ENCODE measurements around the gene CDPF1. TPM values are rescaled to one million over a fixed set of nuclear protein-coding genes. Genes with fewer than 3 reads are reported as not detected.

Gene CDPF1
- polyA plus RNA-seq, 3 donors from 2014 or later: 23.2 to 32.8 (median 23.7) TPM

GRCh38 chr22:46260038-46260437 lies 9.9 kb upstream of the CDPF1 start:
- H3K27me3 Mint-ChIP-seq (ENCODE audit: low read depth in 3 of 3): peaks cover 2 to 9% (median 2%) of the 10 kb centered on the region in 3 donors
- no peak overlapping the region for H3K27ac Mint-ChIP-seq
- no peak for DNase-seq
- no peak overlapping the region for H3K4me3 Mint-ChIP-seq
- H3K36me3 Mint-ChIP-seq: peaks cover 0 to 3% (median 0%) of the 10 kb centered on the region in 3 donors
- H3K9me3 Mint-ChIP-seq: no peaks in the 10 kb centered on the region
- H3K4me1 Mint-ChIP-seq: peaks cover 27 to 33% of the 10 kb centered on the region in 2 donors

- Mint-ChIP-seq H3K9me3 (no peaks in the 10 kb centered on the region), H3K27ac (no peak overlapping the region), H3K27me3 (ENCODE audit: low read depth in 3 of 3) (peaks cover 2 to 9% (median 2%) of the 10 kb centered on the region in 3 donors), H3K4me1 (peaks cover 21 to 28% of the 10 kb centered on the region in 2 donors), H3K4me3 (no peak overlapping the region), H3K36me3 (peaks cover 0 to 3% (median 0%) of the 10 kb centered on the region in 3 donors)
- no peak for DNase-seq
Observed at GRCh38 chr22:46259374-46259773, 9.3 kb upstream of the CDPF1 start.

- H3K9me3 Mint-ChIP-seq: no peaks in the 10 kb centered on the region
- no peak overlapping the region for H3K4me3 Mint-ChIP-seq
- no peak for DNase-seq
- H3K27ac Mint-ChIP-seq: no peak overlapping the region
- peaks cover 9 to 25% of the 10 kb centered on the region in 2 donors for H3K4me1 Mint-ChIP-seq
- H3K27me3 Mint-ChIP-seq (ENCODE audit: low read depth in 3 of 3): peaks cover 2 to 4% (median 2%) of the 10 kb centered on the region in 3 donors
- peaks cover 0 to 3% (median 0%) of the 10 kb centered on the region in 3 donors for H3K36me3 Mint-ChIP-seq
Observed at GRCh38 chr22:46256358-46256958, 6.4 kb upstream of the CDPF1 start.

- no peaks in the 10 kb centered on the region for H3K9me3 Mint-ChIP-seq
- peaks cover 24 to 35% of the 10 kb centered on the region in 2 donors for H3K4me1 Mint-ChIP-seq
- H3K27me3 Mint-ChIP-seq (ENCODE audit: low read depth in 3 of 3): peaks cover 0 to 21% (median 0%) of the 10 kb centered on the region in 3 donors
- H3K4me3 Mint-ChIP-seq: peak overlapping the region in 3 of 5 donors; percentile 76 to 80 (median 77)
- no peak for DNase-seq
- no peaks in the 10 kb centered on the region for H3K36me3 Mint-ChIP-seq
- H3K27ac Mint-ChIP-seq: peak overlapping the region in 4 of 6 donors; percentile 72 to 77 (median 74)
Observed at GRCh38 chr22:46251816-46252380, 1.8 kb upstream of the CDPF1 start.

GRCh38 chr22:46251266-46251665 lies 1.2 kb upstream of the CDPF1 start:
- H3K9me3 Mint-ChIP-seq: no peaks in the 10 kb centered on the region
- peaks cover 0 to 3% (median 0%) of the 10 kb centered on the region in 3 donors for H3K36me3 Mint-ChIP-seq
- peak overlapping the region; percentile 72 to 92 (median 75) for H3K27ac Mint-ChIP-seq
- H3K27me3 Mint-ChIP-seq (ENCODE audit: low read depth in 3 of 3): peaks cover 0 to 21% (median 0%) of the 10 kb centered on the region in 3 donors
- no peak for DNase-seq
- H3K4me3 Mint-ChIP-seq: peak overlapping the region; percentile 76 to 85 (median 80)
- peaks cover 24 to 35% of the 10 kb centered on the region in 2 donors for H3K4me1 Mint-ChIP-seq

GRCh38 chr22:46250783-46251125 lies 661 bp upstream of the CDPF1 start:
- H3K4me1 Mint-ChIP-seq: peaks cover 24 to 35% of the 10 kb centered on the region in 2 donors
- H3K27ac Mint-ChIP-seq: peak overlapping the region; percentile 72 to 92 (median 75)
- peaks cover 0 to 21% (median 0%) of the 10 kb centered on the region in 3 donors for H3K27me3 Mint-ChIP-seq (ENCODE audit: low read depth in 3 of 3)
- H3K9me3 Mint-ChIP-seq: no peaks in the 10 kb centered on the region
- no peak for DNase-seq
- peaks cover 0 to 6% (median 0%) of the 10 kb centered on the region in 3 donors for H3K36me3 Mint-ChIP-seq
- H3K4me3 Mint-ChIP-seq: peak overlapping the region; percentile 76 to 85 (median 80)

- Mint-ChIP-seq H3K36me3 (peaks cover 0 to 11% (median 8%) of the 10 kb centered on the region in 3 donors), H3K4me1 (peaks cover 19 to 23% of the 10 kb centered on the region in 2 donors), H3K27ac (no peak overlapping the region), H3K9me3 (no peaks in the 10 kb centered on the region), H3K27me3 (ENCODE audit: low read depth in 3 of 3) (peaks cover 0 to 19% (median 0%) of the 10 kb centered on the region in 3 donors), H3K4me3 (no peak overlapping the region)
- no peak for DNase-seq
Observed at GRCh38 chr22:46247443-46247975, 2.6 kb downstream of the CDPF1 start.

GRCh38 chr22:46246178-46246577 lies 3.9 kb downstream of the CDPF1 start:
- Mint-ChIP-seq H3K4me3 (no peak overlapping the region), H3K9me3 (no peaks in the 10 kb centered on the region), H3K27ac (no peak overlapping the region), H3K27me3 (ENCODE audit: low read depth in 3 of 3) (peaks cover 0 to 18% (median 0%) of the 10 kb centered on the region in 3 donors), H3K36me3 (peaks cover 0 to 11% (median 10%) of the 10 kb centered on the region in 3 donors), H3K4me1 (peaks cover 12% of the 10 kb centered on the region in 2 donors)
- no peak for DNase-seq

- H3K27ac Mint-ChIP-seq: no peak overlapping the region
- no peaks in the 10 kb centered on the region for H3K9me3 Mint-ChIP-seq
- DNase-seq: no peak
- peaks cover 0 to 15% (median 0%) of the 10 kb centered on the region in 3 donors for H3K27me3 Mint-ChIP-seq (ENCODE audit: low read depth in 3 of 3)
- peaks cover 0 to 11% (median 10%) of the 10 kb centered on the region in 3 donors for H3K36me3 Mint-ChIP-seq
- H3K4me1 Mint-ChIP-seq: peaks cover 9 to 15% of the 10 kb centered on the region in 2 donors
- H3K4me3 Mint-ChIP-seq: no peak overlapping the region
Observed at GRCh38 chr22:46245511-46245910, 4.6 kb downstream of the CDPF1 start.

GRCh38 chr22:46244771-46245170 lies 5.3 kb downstream of the CDPF1 start:
- H3K27me3 Mint-ChIP-seq (ENCODE audit: low read depth in 3 of 3): peaks cover 0 to 10% (median 0%) of the 10 kb centered on the region in 3 donors
- DNase-seq: no peak
- peaks cover 0 to 11% (median 10%) of the 10 kb centered on the region in 3 donors for H3K36me3 Mint-ChIP-seq
- H3K27ac Mint-ChIP-seq: no peak overlapping the region
- peaks cover 16 to 23% of the 10 kb centered on the region in 2 donors for H3K4me1 Mint-ChIP-seq
- no peaks in the 10 kb centered on the region for H3K9me3 Mint-ChIP-seq
- H3K4me3 Mint-ChIP-seq: no peak overlapping the region

- Mint-ChIP-seq H3K36me3 (peaks cover 0 to 17% (median 10%) of the 10 kb centered on the region in 3 donors), H3K9me3 (no peaks in the 10 kb centered on the region), H3K27ac (no peak overlapping the region), H3K4me1 (peaks cover 20 to 34% of the 10 kb centered on the region in 2 donors), H3K27me3 (ENCODE audit: low read depth in 3 of 3) (peaks cover 0 to 5% (median 0%) of the 10 kb centered on the region in 3 donors), H3K4me3 (no peak overlapping the region)
- no peak for DNase-seq
Observed at GRCh38 chr22:46242076-46242475, 8.0 kb downstream of the CDPF1 start.

- Mint-ChIP-seq H3K4me1 (peaks cover 20 to 34% of the 10 kb centered on the region in 2 donors), H3K27ac (no peak overlapping the region), H3K4me3 (no peak overlapping the region), H3K27me3 (ENCODE audit: low read depth in 3 of 3) (peaks cover 0 to 5% (median 0%) of the 10 kb centered on the region in 3 donors), H3K36me3 (peaks cover 2 to 20% (median 16%) of the 10 kb centered on the region in 3 donors), H3K9me3 (no peaks in the 10 kb centered on the region)
- no peak for DNase-seq
Observed at GRCh38 chr22:46241396-46242007, 8.6 kb downstream of the CDPF1 start.

GRCh38 chr22:46240907-46241306 lies 9.2 kb downstream of the CDPF1 start:
- DNase-seq: no peak
- Mint-ChIP-seq H3K27me3 (ENCODE audit: low read depth in 3 of 3) (peaks cover 0 to 5% (median 0%) of the 10 kb centered on the region in 3 donors), H3K36me3 (peaks cover 4 to 18% (median 18%) of the 10 kb centered on the region in 3 donors), H3K9me3 (no peaks in the 10 kb centered on the region), H3K4me3 (no peak overlapping the region), H3K4me1 (peaks cover 20 to 34% of the 10 kb centered on the region in 2 donors), H3K27ac (no peak overlapping the region)

GRCh38 chr22:46240506-46240905 lies 9.6 kb downstream of the CDPF1 start:
- Mint-ChIP-seq H3K4me1 (peaks cover 20 to 34% of the 10 kb centered on the region in 2 donors), H3K27me3 (ENCODE audit: low read depth in 3 of 3) (peaks cover 0 to 5% (median 0%) of the 10 kb centered on the region in 3 donors), H3K36me3 (peaks cover 5 to 21% (median 14%) of the 10 kb centered on the region in 3 donors), H3K4me3 (peak overlapping the region in 2 of 5 donors; percentile 27 to 74), H3K27ac (peak overlapping the region in 1 of 6 donors; percentile 81), H3K9me3 (no peaks in the 10 kb centered on the region)
- no peak for DNase-seq

All from immature natural killer cell (primary cell).